ENCODE data around the gene ACBD3. TPM values are rescaled to one million over a fixed set of nuclear protein-coding genes. Genes with fewer than 3 reads are reported as not detected.
A peak's percentile ranks its signal among the peaks of the same experiment; 100 is the strongest.

ACBD3 gene
- total and polyA plus RNA-seq, 9 donors: 17.6 to 45.9 (median 35.1) TPM

DNA sequence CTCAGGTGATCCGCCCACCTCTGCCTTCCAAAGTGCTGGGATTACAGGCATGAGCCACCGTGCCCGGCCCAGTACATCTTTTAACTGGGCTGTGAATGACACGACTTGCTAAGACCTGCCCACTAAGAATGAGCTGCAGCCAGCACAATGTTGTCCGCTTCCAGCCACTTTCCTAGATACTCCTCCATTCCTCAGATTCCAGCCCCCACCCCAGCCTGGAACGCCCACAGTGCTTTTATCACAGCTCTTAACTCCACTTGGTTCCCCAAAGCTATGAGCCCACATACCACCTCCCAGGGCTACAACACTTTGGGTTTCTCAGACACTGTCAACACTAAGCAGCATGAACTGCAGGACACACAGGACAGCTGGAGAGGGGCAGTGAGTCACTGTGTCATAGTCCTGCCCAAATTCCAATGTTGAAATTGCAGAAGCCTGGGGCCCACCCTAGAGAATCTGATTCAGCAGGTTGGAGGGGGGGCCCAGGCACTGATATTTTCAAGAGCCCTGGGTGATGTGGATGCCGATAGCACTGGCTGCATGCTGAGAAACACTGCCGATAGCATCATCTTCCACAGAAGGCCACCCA is 58.0 kb downstream of the ACBD3 start:
- intact Hi-C loops (cut with DNase I): loop anchor here (5.0 to 10.0 kb wide), 4 partner anchors 69 to 216 kb away; no protein-coding TSS in a partner anchor
- no peak overlapping the region for H3K27ac ChIP-seq

DNA sequence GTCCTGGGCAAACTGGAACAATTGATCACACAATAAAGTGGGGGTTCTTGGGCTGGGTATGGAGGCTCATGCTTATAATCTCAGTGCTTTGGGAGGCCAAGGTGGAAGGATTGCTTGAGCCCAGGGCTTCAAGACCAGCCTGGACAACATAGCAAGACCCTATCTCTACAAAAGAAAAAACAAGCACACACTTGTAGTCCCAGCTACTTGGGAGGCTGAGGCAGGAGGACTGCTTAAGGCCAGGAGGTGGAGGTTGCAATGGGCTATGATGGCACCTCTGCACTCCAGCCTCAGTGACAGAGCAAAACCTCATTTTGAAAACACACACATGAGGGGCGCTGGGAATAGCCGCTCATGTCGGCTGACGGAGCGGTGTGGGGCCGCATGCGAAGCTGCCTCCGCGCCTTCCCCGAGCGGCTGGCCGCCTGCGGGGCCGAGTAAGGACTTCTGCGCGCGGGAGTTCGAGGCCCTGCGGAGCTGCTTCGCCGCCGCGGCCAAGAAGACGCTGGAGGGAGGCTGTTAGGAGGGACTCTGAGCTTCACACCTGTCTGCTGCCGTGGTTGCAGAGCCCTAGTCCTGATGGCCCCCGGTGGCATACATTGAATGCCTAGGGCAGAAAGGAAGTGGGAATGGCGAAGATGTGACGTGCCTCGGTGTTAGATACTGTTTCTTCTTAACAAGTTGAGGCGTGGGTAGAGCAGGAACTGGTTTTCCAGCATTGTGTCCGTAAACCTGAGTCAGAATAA is 59.5 kb downstream of the ACBD3 start:
- no peaks in the 10 kb centered on the region for H3K9me3 ChIP-seq

More for the DNA sequence above, 58.0 kb downstream of the ACBD3 start:
- Histone ChIP-seq H3K4me1 (ENCODE audit: insufficient read depth) (no peaks in the 10 kb centered on the region), H3K36me3 (no peaks in the 10 kb centered on the region), H3K9me3 (no peaks in the 10 kb centered on the region), H3K4me3 (no peak overlapping the region), H3K27me3 (no peaks in the 10 kb centered on the region)
- WGBS, 3 donors: 57 to 59% (median 58%) methylated on average over 8 of the region's 8 CpGs
- DNase-seq: peak in 1 of 5 donors; percentile 16
- TF ChIP-seq EP300 (IDR thresholded peaks at IDR 0.05) (no peak), POLR2A (IDR thresholded peaks at IDR 0.05) (no peak)
- TF ChIP-seq, protein P1, sequence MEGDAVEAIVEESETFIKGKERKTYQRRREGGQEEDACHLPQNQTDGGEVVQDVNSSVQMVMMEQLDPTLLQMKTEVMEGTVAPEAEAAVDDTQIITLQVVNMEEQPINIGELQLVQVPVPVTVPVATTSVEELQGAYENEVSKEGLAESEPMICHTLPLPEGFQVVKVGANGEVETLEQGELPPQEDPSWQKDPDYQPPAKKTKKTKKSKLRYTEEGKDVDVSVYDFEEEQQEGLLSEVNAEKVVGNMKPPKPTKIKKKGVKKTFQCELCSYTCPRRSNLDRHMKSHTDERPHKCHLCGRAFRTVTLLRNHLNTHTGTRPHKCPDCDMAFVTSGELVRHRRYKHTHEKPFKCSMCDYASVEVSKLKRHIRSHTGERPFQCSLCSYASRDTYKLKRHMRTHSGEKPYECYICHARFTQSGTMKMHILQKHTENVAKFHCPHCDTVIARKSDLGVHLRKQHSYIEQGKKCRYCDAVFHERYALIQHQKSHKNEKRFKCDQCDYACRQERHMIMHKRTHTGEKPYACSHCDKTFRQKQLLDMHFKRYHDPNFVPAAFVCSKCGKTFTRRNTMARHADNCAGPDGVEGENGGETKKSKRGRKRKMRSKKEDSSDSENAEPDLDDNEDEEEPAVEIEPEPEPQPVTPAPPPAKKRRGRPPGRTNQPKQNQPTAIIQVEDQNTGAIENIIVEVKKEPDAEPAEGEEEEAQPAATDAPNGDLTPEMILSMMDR (IDR thresholded peaks at IDR 0.05): no peak

DNA sequence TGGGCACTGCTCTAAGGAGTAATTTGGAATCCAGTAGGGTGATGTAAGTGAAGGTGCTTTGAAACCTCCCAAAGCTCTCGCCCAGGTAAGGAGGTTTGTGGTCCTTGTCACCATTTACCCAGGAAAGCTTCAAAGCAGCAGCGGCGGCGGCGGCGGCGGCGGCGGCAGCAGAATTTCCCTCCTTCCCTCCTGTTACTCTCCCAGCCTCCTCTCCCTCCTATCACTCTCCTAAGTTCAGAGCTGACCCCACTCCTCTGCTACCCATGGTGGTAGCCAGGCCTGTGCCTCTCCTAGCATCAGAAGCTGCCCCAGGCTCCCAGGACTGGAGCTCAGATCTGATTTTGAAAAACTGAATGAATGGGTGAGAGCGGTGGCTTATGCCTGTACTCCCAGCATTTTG is 60.7 kb downstream of the ACBD3 start:
- DNase-seq: peak in 1 of 5 donors; percentile 7
- intact Hi-C loops (cut with DNase I): loop anchor here (5.0 to 10.0 kb wide), 4 partner anchors 71 to 219 kb away; no protein-coding TSS in a partner anchor
- H3K36me3 ChIP-seq: no peaks in the 10 kb centered on the region
- H3K4me3 ChIP-seq: no peak overlapping the region
- no peaks in the 10 kb centered on the region for H3K27me3 ChIP-seq
- WGBS, 3 donors: 95 to 96% (median 95%) methylated on average over 10 of the region's 10 CpGs
- H3K27ac ChIP-seq: no peak overlapping the region
- no peaks in the 10 kb centered on the region for H3K4me1 ChIP-seq (ENCODE audit: insufficient read depth)
- no peaks in the 10 kb centered on the region for H3K9me3 ChIP-seq
- TF ChIP-seq, protein P1 (IDR thresholded peaks at IDR 0.05): no peak
- TF ChIP-seq EP300 (IDR thresholded peaks at IDR 0.05) (no peak), POLR2A (IDR thresholded peaks at IDR 0.05) (no peak)

More for the DNA sequence above, 59.5 kb downstream of the ACBD3 start:
- intact Hi-C loops (cut with DNase I): loop anchor here (5.0 to 10.0 kb wide), 4 partner anchors 70 to 218 kb away; no protein-coding TSS in a partner anchor
- Histone ChIP-seq H3K27me3 (no peaks in the 10 kb centered on the region), H3K27ac (no peak overlapping the region), H3K36me3 (no peaks in the 10 kb centered on the region), H3K4me3 (no peak overlapping the region), H3K4me1 (ENCODE audit: insufficient read depth) (no peaks in the 10 kb centered on the region)
- 61 to 68% (median 64%) methylated on average over 31 of the region's 31 CpGs for WGBS, 3 donors
- TF ChIP-seq, protein P1 (IDR thresholded peaks at IDR 0.05): no peak
- TF ChIP-seq POLR2A (IDR thresholded peaks at IDR 0.05) (no peak), EP300 (IDR thresholded peaks at IDR 0.05) (no peak)
- peak in 1 of 5 donors; percentile 27 for DNase-seq

DNA sequence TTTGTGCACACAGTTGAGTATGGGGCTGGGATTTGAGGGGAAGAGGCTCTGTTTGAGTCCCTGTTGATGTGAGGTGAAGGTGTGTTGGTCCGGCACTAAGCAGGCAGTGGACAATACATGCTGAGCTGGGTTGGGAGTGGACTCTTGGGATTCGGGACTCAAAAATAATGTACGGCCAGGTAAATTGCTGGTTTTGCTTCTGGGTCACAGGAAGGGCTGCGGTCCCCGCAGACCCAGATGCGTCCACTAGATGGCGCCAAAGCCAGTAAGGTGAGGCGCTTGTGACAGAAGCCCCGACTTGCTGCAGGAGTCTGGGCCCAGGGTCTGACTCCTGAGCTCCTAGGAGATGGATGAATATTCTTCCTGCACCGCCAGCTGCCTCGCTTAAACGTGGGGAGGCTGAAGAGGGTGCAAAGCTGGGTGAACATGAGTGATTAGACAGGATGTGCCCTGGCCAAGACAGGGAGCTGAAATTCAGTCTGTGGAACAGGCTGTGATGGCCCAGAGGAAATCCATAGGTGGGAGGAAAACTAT is 61.4 kb downstream of the ACBD3 start:
- peak; percentile 78 to 91 (median 89) for DNase-seq
- intact Hi-C loops (cut with DNase I): loop anchor here (5.0 to 10.0 kb wide), 4 partner anchors 72 to 220 kb away; no protein-coding TSS in a partner anchor
- TF ChIP-seq, protein P1 (IDR thresholded peaks at IDR 0.05): peak; percentile 79 to 93 (median 88)
- TF ChIP-seq POLR2A (IDR thresholded peaks at IDR 0.05): no peak
- H3K36me3 ChIP-seq: no peaks in the 10 kb centered on the region
- H3K4me3 ChIP-seq: no peak overlapping the region
- H3K9me3 ChIP-seq: no peaks in the 10 kb centered on the region
- no peak overlapping the region for H3K27ac ChIP-seq
- WGBS, 3 donors: 3 to 7% (median 4%) methylated on average over 12 of the region's 12 CpGs
- no peaks in the 10 kb centered on the region for H3K27me3 ChIP-seq
- no peaks in the 10 kb centered on the region for H3K4me1 ChIP-seq (ENCODE audit: insufficient read depth)
